Astrocyte (in vitro differentiated cells and primary cell): ENCODE data around the gene ALDH3A2. TPM values are rescaled to one million over a fixed set of nuclear protein-coding genes. Genes with fewer than 3 reads are reported as not detected.

Experiments used
- DNase-seq: peaks from one replicate; pipeline ENCODE4 v3.0.0-alpha.2; 2010; ENCODE audit warnings: low read depth
- FAIRE-seq: peaks from 2 replicates; lab custom pipeline; 2011; peaks lifted over from hg19 to GRCh38; lab: Jason Lieb, UNC
- H2AFZ ChIP-seq: 2 replicates; pipeline ENCODE4 v1.6.0; 2012; ENCODE audit warnings: low read depth, low read length, inconsistent platforms
- H3K27ac ChIP-seq: 2 replicates; pipeline ENCODE4 v1.5.1; 2011; ENCODE audit warnings: low read depth, low read length, inconsistent platforms
- H3K27me3 ChIP-seq: 2 replicates; pipeline ENCODE4 v1.6.0; 2011; ENCODE audit warnings: low read length, inconsistent platforms; ENCODE audit not compliant: insufficient read depth
- H3K36me3 ChIP-seq: 2 replicates; pipeline ENCODE4 v1.5.1; 2011; ENCODE audit warnings: low read length, inconsistent platforms; ENCODE audit not compliant: insufficient read depth
- H3K4me1 ChIP-seq: 2 replicates; pipeline ENCODE4 v1.5.1; 2011; ENCODE audit warnings: low read length, inconsistent platforms; ENCODE audit not compliant: insufficient read depth
- H3K4me2 ChIP-seq: 2 replicates; pipeline ENCODE4 v1.6.0; 2012; ENCODE audit warnings: low read length, inconsistent platforms
- H3K4me3 ChIP-seq: 2 replicates; pipeline ENCODE4 v1.5.1; 2011; ENCODE audit warnings: low read depth, mild to moderate bottlenecking, low read length, inconsistent platforms; ENCODE audit not compliant: insufficient read depth
- H3K79me2 ChIP-seq: 2 replicates; pipeline ENCODE4 v1.6.0; 2012; ENCODE audit warnings: mild to moderate bottlenecking, low read length, inconsistent platforms; ENCODE audit not compliant: insufficient read depth
- H3K9ac ChIP-seq: 2 replicates; pipeline ENCODE4 v1.6.0; 2012; ENCODE audit warnings: mild to moderate bottlenecking, low read length, inconsistent platforms
- H3K9me3 ChIP-seq: 2 replicates; pipeline ENCODE4 v1.5.1; 2012; ENCODE audit warnings: low read depth, mild to moderate bottlenecking, low read length, inconsistent platforms; ENCODE audit not compliant: insufficient read depth
- H4K20me1 ChIP-seq: 2 replicates; pipeline ENCODE4 v1.6.0; 2012; ENCODE audit warnings: low read length, inconsistent platforms; ENCODE audit not compliant: insufficient read depth
- H3K27ac Mint-ChIP-seq: one replicate; pipeline ENCODE4 v1.8.0; 2021; ENCODE audit warnings: mild to moderate bottlenecking, mixed read lengths; ENCODE audit not compliant: unreplicated experiment
- H3K27me3 Mint-ChIP-seq: one replicate; pipeline ENCODE4 v1.8.0; 2021; ENCODE audit warnings: low read depth, mixed read lengths; ENCODE audit not compliant: unreplicated experiment
- H3K36me3 Mint-ChIP-seq: one replicate; pipeline ENCODE4 v1.8.0; 2021; ENCODE audit warnings: low read depth, mixed read lengths; ENCODE audit not compliant: unreplicated experiment
- H3K4me1 Mint-ChIP-seq: one replicate; pipeline ENCODE4 v1.8.0; 2021; ENCODE audit warnings: low read depth, mixed read lengths; ENCODE audit not compliant: unreplicated experiment
- H3K4me3 Mint-ChIP-seq: one replicate; pipeline ENCODE4 v1.8.0; 2021; ENCODE audit warnings: mild to moderate bottlenecking, moderate library complexity, mixed read lengths; ENCODE audit not compliant: unreplicated experiment
- H3K9me3 Mint-ChIP-seq: one replicate; pipeline ENCODE4 v1.8.0; 2021; ENCODE audit warnings: mild to moderate bottlenecking, mixed read lengths; ENCODE audit not compliant: unreplicated experiment
- EZH2 ChIP-seq: IDR thresholded peaks from 2 replicates; pipeline ENCODE4 v1.6.1; 2012; ENCODE audit warnings: mild to moderate bottlenecking, low read length, inconsistent platforms; ENCODE audit not compliant: insufficient read depth
- total RNA-seq: library from RNA; stranded (reverse); gene quantifications from 2 replicates; pipeline ENCODE4 v1.2.1, GENCODE V29; 2021
- TF ChIP-seq, protein P1 (sequence below): IDR thresholded peaks from 2 replicates; pipeline ENCODE4 v1.5.1; 2011; ENCODE audit warnings: low read depth, mild to moderate bottlenecking, inconsistent platforms, low read length, moderate library complexity; ENCODE audit not compliant: insufficient read depth

The ALDH3A2 gene
- total RNA-seq, 1 donor from 2014 or later: 13.8 TPM

DNA sequence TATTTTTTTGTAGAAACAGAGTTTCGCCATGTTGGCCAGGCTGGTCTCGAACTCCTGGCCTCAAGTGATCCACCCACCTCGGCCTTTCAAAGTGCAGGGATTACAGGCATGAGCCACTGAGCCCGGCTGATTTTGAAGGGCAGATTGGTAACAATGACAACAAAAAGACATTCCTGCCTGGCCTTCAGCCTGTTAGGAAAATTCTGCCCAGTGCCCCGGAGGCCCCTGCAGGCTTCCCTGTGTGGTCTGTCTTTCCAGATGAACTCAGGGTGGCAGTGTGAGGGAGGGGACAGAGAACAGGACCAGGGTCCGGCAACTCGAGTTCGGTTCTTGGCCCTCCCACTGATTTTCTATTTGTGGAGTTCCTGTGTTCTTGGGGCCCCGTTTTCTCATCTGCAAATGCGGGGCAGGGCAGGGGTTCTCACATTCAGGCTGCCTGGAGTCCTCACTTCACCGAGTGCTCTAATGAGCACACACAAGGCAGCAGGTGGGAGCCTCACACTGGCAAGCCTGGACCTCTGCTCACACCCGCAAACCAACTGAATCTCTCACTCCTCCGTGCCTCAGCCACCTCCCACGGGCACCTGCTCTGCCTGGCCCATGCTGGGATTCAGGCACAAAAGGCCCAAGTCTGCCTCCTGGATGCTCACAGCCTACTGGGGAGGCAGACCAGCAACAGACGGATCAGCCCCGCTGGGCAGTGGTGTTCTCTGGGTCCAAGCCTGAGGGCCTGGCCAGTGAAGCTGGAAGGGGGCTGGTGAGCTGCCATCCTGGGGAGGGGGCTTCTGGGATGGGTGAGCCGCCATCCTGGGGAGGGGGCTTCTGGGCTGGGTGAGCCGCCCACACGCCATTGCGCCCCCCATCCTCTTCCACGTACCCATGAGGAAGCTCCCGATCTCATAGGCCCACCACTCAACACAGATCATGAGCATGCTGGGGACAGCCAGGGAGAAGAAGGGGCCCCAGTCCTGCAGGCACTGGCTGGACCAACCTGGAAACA, 57.5 kb downstream of the ALDH3A2 start:
- peaks cover 12% of the 10 kb centered on the region for H3K4me1 Mint-ChIP-seq
- H3K27ac Mint-ChIP-seq: no peak overlapping the region
- peaks cover 14% of the 10 kb centered on the region for H3K27me3 Mint-ChIP-seq
- no peak overlapping the region for H3K4me3 Mint-ChIP-seq
- no peaks in the 10 kb centered on the region for H3K9me3 ChIP-seq
- no peak for FAIRE-seq
- DNase-seq: no peak
- H3K27me3 ChIP-seq: no peaks in the 10 kb centered on the region
- H3K4me1 ChIP-seq: no peaks in the 10 kb centered on the region
- no peaks in the 10 kb centered on the region for H3K36me3 ChIP-seq
- TF ChIP-seq EZH2: no peak
- TF ChIP-seq, protein P1, sequence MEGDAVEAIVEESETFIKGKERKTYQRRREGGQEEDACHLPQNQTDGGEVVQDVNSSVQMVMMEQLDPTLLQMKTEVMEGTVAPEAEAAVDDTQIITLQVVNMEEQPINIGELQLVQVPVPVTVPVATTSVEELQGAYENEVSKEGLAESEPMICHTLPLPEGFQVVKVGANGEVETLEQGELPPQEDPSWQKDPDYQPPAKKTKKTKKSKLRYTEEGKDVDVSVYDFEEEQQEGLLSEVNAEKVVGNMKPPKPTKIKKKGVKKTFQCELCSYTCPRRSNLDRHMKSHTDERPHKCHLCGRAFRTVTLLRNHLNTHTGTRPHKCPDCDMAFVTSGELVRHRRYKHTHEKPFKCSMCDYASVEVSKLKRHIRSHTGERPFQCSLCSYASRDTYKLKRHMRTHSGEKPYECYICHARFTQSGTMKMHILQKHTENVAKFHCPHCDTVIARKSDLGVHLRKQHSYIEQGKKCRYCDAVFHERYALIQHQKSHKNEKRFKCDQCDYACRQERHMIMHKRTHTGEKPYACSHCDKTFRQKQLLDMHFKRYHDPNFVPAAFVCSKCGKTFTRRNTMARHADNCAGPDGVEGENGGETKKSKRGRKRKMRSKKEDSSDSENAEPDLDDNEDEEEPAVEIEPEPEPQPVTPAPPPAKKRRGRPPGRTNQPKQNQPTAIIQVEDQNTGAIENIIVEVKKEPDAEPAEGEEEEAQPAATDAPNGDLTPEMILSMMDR: no peak
- H3K79me2 ChIP-seq: no peaks in the 10 kb centered on the region
- H3K4me3 ChIP-seq: no peak overlapping the region
- H3K9me3 Mint-ChIP-seq: no peaks in the 10 kb centered on the region
- H2AFZ ChIP-seq: no peak overlapping the region
- no peaks in the 10 kb centered on the region for H4K20me1 ChIP-seq
- H3K9ac ChIP-seq: no peak overlapping the region
- no peak overlapping the region for H3K27ac ChIP-seq
- H3K36me3 Mint-ChIP-seq: no peaks in the 10 kb centered on the region
- H3K4me2 ChIP-seq: no peak overlapping the region

DNA sequence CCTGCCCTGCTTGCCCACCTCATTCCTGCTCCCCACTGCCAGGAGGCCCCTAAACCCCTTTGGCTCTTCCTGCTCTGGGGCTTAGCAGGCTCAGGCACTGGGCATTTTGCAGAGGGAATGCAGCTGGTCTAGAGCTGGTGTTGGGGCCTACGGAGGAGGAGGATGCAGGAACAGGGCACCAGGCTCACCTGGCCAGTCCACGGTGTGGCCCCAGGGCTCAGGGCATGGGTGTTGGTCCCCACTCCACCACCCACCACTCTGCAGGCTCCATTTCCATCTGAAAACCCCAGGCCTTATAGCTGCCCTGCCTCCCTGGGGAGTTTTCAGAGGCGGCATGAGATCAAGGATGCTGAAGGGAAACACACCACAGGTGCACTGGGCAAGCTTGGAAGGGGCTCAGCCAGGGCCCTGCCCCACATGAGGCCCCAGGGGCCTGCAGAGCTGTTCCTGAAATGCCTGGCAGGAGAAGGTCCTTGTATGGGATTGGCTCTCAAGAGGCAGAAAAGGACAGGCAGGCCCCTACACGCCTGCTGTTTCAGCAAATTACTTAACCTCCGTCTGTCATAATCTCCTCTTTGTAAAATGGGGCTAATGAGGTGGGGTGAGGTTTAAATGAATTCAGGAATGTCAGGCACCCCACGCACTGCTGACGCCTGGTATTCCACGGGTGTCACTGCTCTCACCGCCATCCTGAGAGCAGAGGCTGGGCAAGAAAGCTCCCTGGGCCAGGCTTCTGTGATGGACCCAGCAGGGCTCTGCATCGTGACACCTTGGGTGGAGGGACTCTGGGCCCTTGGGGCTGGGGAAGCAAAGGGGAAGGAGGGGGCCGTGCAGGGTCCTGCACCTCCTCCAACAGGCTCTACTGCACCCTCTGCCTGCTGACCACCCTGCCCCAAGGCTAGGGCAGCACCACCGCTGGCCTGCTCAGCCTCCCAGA, 58.5 kb downstream of the ALDH3A2 start:
- Histone ChIP-seq H2AFZ (no peak overlapping the region), H3K4me2 (no peak overlapping the region), H3K79me2 (no peaks in the 10 kb centered on the region), H3K9me3 (no peaks in the 10 kb centered on the region), H3K4me3 (no peak overlapping the region), H3K27ac (no peak overlapping the region), H3K9ac (no peak overlapping the region), H4K20me1 (no peaks in the 10 kb centered on the region), H3K36me3 (no peaks in the 10 kb centered on the region), H3K4me1 (no peaks in the 10 kb centered on the region), H3K27me3 (no peaks in the 10 kb centered on the region)
- Mint-ChIP-seq H3K4me1 (peaks cover 12% of the 10 kb centered on the region), H3K36me3 (no peaks in the 10 kb centered on the region), H3K9me3 (no peaks in the 10 kb centered on the region), H3K4me3 (no peak overlapping the region), H3K27ac (no peak overlapping the region), H3K27me3 (peaks cover 13% of the 10 kb centered on the region)
- TF ChIP-seq EZH2: no peak
- TF ChIP-seq, protein P1: no peak
- FAIRE-seq (no peak), DNase-seq (no peak)
